Measurements from ENCODE around the gene ECHDC3.
"Not testable (repeated sequence)": the region's sequence is repeated elsewhere in the genome, so short reads cannot be mapped to it uniquely, and the experiment has no call there.

The ECHDC3 gene

DNA sequence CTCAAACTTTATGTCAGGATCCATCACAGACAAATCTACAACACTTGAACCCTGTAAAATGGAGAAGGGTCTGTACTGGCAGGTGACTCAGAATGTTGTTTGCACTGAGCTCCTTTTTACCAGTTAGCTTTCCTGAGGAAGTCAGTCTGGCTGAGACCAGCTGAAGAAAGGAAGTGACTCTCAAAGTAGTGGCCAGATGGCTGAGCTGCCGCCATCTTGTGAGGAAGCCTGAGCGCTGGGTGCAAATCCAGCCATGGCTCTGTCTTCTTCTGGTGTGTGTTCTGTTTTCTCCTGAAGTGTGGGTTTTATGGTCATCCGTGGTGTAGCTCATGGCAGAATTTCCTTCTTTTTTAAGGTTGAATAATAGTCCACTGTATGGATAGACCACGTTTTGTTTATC is 25.5 kb upstream of the ECHDC3 start:
- no peak for DNase-seq

- DNase-seq = no peak
Observed at GRCh38 chr10:11719496-11720259, 22.5 kb upstream of the ECHDC3 start.

- DNase-seq = no peak
Observed at GRCh38 chr10:11720260-11720741, 21.9 kb upstream of the ECHDC3 start.

GRCh38 chr10:11721806-11722205 is 20.4 kb upstream of the ECHDC3 start:
- DNase-seq = no peak

DNA sequence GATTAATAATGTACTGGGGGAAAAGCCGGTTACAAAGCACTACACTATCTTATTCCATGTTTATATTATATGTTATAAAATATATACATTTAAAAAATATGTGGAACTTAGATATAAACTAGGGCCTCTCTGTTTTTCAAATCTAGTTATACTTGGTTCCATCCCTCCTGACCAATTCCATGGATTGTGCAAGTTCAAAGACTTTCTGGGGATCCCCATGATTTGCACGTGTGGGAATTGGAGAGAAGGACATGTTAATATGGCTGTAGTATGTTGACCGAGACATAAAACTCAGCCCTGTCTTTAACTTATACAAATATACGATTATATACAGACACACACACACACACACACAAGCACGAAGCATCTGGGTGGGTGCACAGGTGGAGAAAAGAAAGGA is 18.8 kb upstream of the ECHDC3 start:
- DNase-seq = no peak

DNA sequence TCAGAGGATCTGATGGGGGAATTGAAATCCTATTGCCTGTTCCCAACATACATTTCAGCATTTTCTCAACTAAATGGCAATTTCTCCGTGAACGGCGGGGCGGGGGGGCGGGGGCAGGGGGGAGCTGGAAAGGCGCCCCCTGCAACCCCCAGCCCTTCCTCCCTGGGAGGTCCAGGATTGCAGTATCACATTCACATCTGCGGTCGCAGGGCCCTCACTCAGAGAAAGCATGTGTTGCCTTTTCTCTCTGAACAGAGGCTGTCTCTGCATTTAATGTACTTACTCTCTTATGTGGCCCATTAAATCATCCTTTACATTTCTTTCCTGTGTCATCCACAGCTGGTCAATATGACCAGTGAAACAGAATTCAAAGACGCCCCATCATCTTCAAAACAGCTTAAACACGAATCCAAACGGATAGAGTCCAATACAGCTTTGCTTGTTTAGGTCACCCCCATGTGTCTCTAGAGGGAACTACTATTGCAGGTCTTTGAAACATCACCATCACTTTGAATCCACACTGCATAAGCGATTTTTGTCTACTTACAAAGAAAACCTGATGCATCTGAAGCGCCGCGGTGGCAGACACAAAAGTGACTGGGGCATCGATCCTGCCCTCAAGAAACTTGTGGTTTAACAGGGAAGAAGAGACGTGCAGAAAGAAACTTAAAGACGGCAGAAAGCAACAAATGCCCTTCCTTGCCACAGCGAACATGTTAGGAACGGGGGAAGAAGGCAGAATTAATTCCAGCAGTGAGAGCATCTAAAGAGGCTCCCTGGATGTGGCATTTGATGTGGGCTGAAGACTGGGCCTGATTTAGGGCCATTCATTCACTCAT is 17.0 kb upstream of the ECHDC3 start:
- DNase-seq = peak; percentile 6

DNA sequence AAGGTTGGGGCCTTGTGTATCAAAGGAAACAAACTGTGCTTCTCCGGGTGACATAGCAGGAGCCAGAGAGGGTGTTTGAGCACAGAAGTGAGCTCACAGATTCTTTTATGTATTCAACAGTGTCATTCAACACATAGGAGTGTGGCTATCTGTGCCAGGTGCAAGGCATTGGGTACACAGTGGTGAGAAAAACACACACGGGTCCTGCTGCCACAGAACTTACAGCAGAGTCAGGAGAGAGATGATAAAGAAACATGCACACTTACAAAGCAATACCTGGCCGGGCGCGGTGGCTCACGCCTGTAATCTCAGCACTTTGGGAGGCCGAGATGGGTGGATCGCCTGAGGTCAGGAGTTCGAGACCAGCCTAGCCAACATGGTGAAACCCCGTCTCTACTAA is 16.3 kb upstream of the ECHDC3 start:
- no peak for DNase-seq

DNA sequence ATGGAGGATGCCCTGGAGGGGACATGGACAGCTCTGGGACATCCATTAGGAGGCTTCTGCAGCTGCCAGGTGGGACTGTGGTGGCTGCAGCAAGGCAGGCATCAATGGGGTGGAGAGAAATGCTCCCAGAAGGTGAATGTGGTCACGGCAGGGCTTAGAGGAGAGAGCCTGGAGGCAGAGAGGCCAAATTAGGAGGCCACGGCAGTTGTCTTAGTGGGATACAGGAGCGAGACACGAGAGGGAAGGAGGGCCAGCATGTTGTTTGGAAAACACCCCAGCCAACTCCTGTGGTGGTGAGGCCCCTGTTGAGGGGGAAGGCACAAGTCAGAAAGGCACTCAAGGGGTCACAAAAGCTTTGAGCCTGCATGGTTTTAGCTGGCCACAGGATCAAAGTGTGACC is 14.6 kb upstream of the ECHDC3 start:
- no peak for DNase-seq

DNA sequence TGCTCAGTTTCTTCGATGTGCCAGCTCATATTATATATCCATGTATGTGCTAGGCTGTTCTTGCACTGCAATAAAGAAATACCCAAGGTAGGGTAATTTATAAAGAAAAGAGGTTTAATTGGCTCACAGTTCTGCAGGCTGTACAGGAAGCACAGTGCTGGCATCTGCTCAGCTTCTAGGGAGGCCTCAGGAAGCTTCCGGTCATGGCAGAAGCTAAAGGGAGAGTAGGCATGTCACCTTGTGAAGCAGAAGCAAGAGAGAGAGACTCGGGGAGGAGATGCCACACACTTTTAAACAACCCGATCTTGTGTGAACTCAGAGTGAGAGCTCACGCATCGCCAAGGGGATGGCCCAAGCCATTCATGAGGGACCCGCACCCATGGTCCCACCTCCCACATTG is 13.8 kb upstream of the ECHDC3 start:
- no peak for DNase-seq

GRCh38 chr10:11729790-11730315 is 12.3 kb upstream of the ECHDC3 start:
- no peak for DNase-seq

DNA sequence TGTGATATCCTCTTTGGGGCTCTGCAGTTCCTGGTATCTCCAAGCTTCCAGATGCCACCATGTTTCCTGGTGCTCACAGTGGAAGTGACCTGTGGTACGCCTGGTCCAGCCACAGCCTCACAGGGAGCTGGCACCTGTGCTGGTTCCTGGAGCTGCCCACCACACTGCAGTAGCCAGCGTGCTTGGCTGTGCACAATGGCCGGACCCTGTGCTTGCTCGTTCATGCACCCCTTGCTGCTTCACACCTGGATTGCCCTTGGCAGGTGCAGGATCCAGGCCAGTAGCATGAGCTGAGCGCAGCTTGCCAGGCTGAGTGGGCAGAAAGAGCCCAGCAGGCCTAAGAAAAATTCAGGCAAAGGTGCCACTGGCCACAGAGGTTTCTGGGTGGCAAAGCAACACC is 11.4 kb upstream of the ECHDC3 start:
- DNase-seq = no peak

DNA sequence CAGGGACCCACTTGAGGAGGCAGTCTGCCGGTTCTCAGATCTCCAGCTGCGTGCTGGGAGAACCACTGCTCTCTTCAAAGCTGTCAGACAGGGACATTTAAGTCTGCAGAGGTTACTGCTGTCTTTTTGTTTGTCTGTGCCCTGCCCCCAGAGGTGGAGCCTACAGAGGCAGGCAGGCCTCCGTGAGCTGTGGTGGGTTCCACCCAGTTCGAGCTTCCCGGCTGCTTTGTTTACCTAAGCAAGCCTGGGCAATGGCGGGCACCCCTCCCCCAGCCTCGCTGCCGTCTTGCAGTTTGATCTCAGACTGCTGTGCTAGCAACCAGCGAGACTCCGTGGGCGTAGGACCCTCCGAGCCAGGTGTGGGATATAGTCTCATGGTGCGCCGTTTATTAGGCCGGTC is 5.4 kb upstream of the ECHDC3 start:
- not testable (repeated sequence) for DNase-seq

DNA sequence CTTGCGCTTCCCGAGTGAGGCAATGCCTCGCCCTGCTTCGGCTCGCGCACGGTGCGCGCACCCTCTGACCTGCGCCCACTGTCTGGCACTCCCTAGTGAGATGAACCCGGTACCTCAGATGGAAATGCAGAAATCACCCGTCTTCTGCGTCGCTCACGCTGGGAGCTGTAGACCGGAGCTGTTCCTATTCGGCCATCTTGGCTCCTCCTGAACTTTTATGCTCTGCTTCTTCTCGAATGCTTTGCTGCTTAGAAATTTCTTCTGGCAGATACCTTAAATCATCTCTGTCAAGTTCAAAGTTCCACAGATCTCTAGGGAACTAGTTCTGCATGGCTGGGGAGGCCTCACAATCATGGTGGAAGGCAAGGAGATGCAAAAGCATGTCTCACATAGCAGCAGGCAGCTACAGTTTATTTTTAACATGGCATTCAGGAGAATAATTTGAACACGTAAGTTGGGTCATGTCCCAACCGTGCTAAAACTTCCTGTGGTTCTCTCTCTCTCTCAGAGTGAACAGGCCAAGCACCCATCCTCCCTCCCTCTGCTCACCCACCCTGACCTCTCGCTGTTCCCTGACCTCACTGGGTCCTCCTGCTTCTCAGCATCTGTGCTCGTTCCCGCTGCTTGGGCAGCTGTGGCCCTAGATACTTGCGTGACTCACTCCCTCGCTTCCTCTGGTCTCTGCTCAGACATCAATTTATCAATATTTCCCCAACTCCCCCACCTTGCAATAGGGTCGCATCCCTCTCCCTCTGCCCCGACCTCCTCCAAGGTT is 4.7 kb upstream of the ECHDC3 start:
- DNase-seq = not testable (repeated sequence)

DNA sequence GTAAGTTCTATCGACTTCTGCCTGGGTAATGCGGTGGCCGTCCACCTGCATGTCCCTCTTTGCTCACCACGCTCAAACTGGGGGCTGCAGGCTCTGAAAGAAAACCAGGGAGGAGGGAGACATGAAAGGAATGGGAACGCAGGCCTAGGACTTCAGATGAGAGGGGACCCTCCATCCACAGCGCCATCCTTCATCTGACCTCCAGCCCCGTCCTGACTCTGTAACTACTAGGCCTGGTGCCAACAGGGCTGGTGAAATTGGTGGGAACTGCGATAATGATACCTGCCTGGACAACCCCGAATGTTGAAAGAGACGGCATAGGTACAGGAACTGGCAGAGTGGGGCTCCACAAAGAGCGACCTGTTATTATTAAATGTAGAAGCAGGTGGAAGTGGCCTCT is 1.3 kb upstream of the ECHDC3 start:
- no peak for DNase-seq

- DNase-seq = no peak
Observed at GRCh38 chr10:11741608-11742007, 574 bp upstream of the ECHDC3 start.

DNA sequence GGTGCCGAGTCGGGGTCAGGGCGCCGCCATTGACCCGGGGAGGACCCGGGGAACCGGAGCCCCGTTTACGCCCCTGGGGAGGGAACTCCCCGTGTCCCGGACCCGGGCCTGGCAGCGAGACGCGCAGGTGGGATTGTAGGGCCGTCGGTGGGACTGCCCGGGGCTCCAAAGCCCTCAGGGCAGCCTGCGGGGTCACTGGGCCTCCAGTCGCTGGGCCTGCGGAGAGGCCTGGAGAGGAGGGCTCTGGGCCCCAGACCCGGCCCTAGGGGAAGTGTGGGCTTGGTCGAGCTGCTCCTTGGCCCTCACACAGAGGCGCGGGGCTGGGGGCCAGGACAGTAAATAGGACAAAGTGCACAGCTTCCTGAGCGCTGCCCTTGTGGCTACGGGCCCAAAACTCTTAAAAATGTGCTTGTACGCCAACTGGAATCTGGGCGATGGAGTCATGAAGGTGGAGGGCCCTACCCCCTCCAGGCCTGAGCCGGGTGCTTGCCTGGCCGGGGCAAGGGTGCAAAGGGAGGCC is 657 bp downstream of the ECHDC3 start:
- DNase-seq = no peak

DNA sequence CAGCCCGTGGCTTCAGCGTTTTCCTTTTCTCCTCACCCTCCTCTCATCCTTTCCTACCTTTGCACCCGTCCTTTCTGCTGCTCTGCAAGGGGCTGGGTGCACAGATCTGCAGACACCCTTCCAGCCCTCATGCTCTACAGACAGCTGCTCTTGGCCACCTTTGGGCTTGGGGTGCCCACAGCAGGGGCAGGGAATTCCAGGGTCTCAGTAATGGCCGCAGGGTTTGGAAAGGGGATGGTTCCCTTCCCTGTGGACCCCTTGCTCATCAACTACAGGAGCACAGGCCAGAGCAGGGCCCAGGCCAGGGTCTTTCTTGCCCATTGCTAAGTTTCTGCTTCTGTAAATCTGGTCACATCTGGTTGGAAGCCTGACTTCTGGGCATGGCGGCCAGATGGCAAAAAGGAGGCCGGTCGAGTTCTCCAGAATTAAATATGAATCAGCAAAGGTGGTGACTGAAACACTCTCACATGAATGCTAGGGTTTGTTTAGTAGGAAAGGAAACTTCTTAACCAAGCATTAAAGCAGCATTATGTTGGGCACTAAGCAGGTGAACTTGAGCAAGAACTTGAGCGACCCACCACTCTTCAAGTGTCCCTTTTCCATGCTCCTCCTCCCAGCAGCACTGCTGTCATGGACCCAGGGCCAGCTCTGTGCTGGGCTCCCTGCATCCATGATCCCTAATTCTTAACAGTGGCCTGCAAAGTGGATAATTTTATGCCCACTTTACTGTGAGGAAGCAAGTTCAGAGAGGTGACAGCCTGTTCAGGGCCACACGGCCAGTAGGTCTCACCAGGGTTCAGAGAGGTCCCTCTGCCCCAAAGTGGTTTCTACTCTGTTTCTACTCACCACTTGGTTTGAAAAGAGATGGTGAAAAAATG is 1.5 kb downstream of the ECHDC3 start:
- no peak for DNase-seq

DNA sequence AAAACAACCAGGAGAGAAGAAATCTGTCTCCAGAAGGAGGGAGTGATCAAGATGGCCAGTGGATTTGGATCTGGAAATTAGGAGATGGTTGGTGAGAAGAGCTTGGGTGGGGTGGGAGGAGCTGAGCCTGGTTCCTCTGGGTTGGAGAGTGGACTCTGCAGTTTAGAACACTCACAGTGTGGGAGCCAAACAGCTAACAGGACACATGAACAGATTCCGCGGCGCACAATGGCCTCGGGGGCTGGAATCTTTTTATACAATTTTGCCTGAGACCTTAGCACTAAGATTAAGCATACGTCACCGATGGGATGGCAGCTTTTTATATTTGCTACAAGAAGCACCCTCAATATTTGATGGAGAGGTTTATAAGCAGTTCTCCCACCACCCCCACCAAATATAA is 2.9 kb downstream of the ECHDC3 start:
- no peak for DNase-seq

- DNase-seq = no peak
Observed at GRCh38 chr10:11746883-11747539, 4.8 kb downstream of the ECHDC3 start.

DNA sequence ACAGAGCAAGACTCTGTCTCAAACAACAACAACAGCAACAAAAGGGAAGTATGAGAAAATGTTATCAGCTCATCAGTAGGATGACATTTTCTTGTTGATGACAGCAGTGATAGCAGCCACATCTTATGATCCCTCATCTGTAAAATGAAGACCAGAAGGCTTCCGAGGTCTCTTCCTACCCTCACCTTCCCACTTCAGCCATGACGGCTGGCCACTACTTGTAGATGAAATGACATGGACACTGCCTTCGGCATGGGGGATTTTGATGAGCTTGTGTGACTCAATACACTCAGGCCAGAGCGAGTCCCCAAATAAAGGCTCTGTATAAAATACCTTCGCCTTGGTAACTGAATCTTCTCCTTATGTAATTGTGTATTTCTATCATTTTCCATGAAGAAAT is 6.7 kb downstream of the ECHDC3 start:
- DNase-seq = no peak

DNA sequence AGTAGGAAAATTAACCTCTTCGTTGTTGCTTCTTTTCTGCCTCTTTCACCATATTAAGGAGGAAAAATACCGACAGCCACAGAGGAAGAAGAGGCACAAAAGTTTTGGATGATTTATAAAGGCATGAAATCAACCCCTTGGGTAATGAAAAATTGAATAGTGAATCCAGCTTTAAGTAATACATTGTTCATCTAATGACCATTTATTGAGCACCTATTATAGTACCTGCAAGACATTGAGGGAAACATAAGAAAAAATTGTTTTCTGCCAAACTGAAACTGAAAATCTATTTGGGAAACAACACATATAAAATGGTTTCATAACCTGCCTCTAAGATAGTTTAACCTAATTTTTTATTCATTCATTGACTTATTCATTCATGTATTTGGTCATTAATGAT is 8.2 kb downstream of the ECHDC3 start:
- DNase-seq = no peak

Measured in NCI-H526 treated with DMSO at 0.1 percent for 48 hours (cell line).